B cell (primary cell): Measurements from ENCODE around the gene YJU2. TPM values are rescaled to one million over a fixed set of nuclear protein-coding genes. Genes with fewer than 3 reads are reported as not detected.

ENCODE experiments used
- ATAC-seq: fragments of 200-7000 bp; cut with Tn5 transposase; one replicate; pipeline ENCODE4 v1.10.0; 2021; ENCODE audit warnings: low read depth, mild to moderate bottlenecking, moderate number of reproducible peaks, moderate library complexity
- CTCF ChIA-PET: fragments of 350-600 bp; sonication (Branson Sonifier 250); formaldehyde crosslinking; loops from one replicate; lab custom pipeline; 2021; ENCODE audit warnings: antibody characterized with exemption, inconsistent platforms; lab: Charles Lee
- POLR2A ChIA-PET: fragments of 350-600 bp; sonication (Branson Sonifier 250); formaldehyde crosslinking; loops from one replicate; lab custom pipeline; 2021; ENCODE audit warnings: antibody characterized with exemption; lab: Charles Lee
- DNase-seq: peaks from one replicate; pipeline ENCODE4 v3.0.0; 2013
- H2AFZ ChIP-seq: 2 replicates; pipeline ENCODE4 v1.6.1; 2012; ENCODE audit warnings: mild to moderate bottlenecking, low read depth, low read length; ENCODE audit not compliant: insufficient read depth, poor library complexity, severe bottlenecking
- H3K27ac ChIP-seq, 2 donors: 1 replicate in 1 of 2; 2 replicates in 1 of 2; pipeline ENCODE4 v1.5.1; 2012 to 2013; ENCODE audit warnings: low read length in 2 of 2, mild to moderate bottlenecking in 2 of 2, moderate library complexity in 1 of 2
- H3K27me3 ChIP-seq, 4 experiments: fragments of 200-600 bp in 1 of 4; sonication (generic) in 1 of 4; replicated peaks in 1 of 4; 1 replicate in 2 of 4; 2 replicates in 2 of 4; pipeline versions ENCODE4 v1.6.1 to v1.7.0; 2013 to 2016; ENCODE audit warnings: low read length in 3 of 4, mild to moderate bottlenecking in 2 of 4, mixed read lengths in 1 of 4, moderate library complexity in 1 of 4; ENCODE audit not compliant: insufficient read depth in 4 of 4, control insufficient read depth in 3 of 4; ENCODE audit errors: control extremely low read depth in 1 of 4
- H3K36me3 ChIP-seq, 2 experiments: replicated peaks in 1 of 2; 1 replicate in 1 of 2; 2 replicates in 1 of 2; pipeline versions ENCODE4 v1.6.1 to v1.7.1; 2013; ENCODE audit warnings: low read length in 1 of 2; ENCODE audit not compliant: insufficient read depth in 2 of 2, control insufficient read depth in 1 of 2; ENCODE audit errors: control extremely low read depth in 1 of 2, extremely low read depth in 1 of 2
- H3K4me1 ChIP-seq, 2 donors: fragments of 200-600 bp in 1 of 2; sonication (generic) in 1 of 2; 1 replicate in 1 of 2; 2 replicates in 1 of 2; pipeline versions ENCODE4 v1.5.1 to v1.6.1; 2013 to 2017; ENCODE audit warnings: low read length in 2 of 2; ENCODE audit not compliant: control insufficient read depth in 2 of 2, insufficient read depth in 2 of 2
- H3K4me2 ChIP-seq: replicated peaks from 2 replicates; pipeline ENCODE3; 2012; ENCODE audit warnings: mild to moderate bottlenecking, low read depth, low read length; ENCODE audit not compliant: poor library complexity, severe bottlenecking
- H3K4me3 ChIP-seq, 5 experiments: fragments of 200-600 bp in 1 of 5; sonication (generic) in 1 of 5; 1 replicate in 3 of 5; 2 replicates in 2 of 5; pipeline versions ENCODE4 v1.5.1 to v1.7.0; 2011 to 2016; ENCODE audit warnings: low read length in 4 of 5, mild to moderate bottlenecking in 4 of 5, low read depth in 2 of 5, control low read depth in 1 of 5, moderate library complexity in 1 of 5; ENCODE audit not compliant: insufficient read depth in 1 of 5; ENCODE audit errors: control extremely low read depth in 1 of 5, extremely low read depth in 1 of 5
- H3K79me2 ChIP-seq: fragments of 200-600 bp; sonication (generic); one replicate; pipeline ENCODE4 v1.6.0; 2016; ENCODE audit warnings: low read length; ENCODE audit not compliant: control insufficient read depth, insufficient read depth
- H3K9ac ChIP-seq: fragments of 200-600 bp; sonication (generic); 2 replicates; pipeline ENCODE4 v1.6.1; 2017; ENCODE audit warnings: mild to moderate bottlenecking, low read length, moderate library complexity
- H3K9me3 ChIP-seq, 3 donors: one replicate each; pipeline versions ENCODE4 v1.6.1 to v1.7.1; 2013; ENCODE audit warnings: low read length in 2 of 3; ENCODE audit not compliant: control insufficient read depth in 2 of 3, insufficient read depth in 1 of 3; ENCODE audit errors: control extremely low read depth in 1 of 3
- H4K20me1 ChIP-seq: 2 replicates; pipeline ENCODE4 v1.6.0; 2012; ENCODE audit warnings: mild to moderate bottlenecking, low read length; ENCODE audit not compliant: insufficient read depth, control insufficient read depth, poor library complexity, severe bottlenecking
- H3K27ac Mint-ChIP-seq: one replicate; pipeline ENCODE4 v1.8.0; 2021; ENCODE audit warnings: mixed read lengths
- H3K27me3 Mint-ChIP-seq: one replicate; pipeline ENCODE4 v1.8.0; 2021; ENCODE audit warnings: mixed read lengths
- H3K4me1 Mint-ChIP-seq: one replicate; pipeline ENCODE4 v1.8.0; 2021; ENCODE audit warnings: mixed read lengths
- H3K4me3 Mint-ChIP-seq: one replicate; pipeline ENCODE4 v1.8.0; 2021; ENCODE audit warnings: mixed read lengths
- H3K9me3 Mint-ChIP-seq: one replicate; pipeline ENCODE4 v1.8.0; 2022; ENCODE audit warnings: mixed read lengths; ENCODE audit not compliant: insufficient read depth
- EZH2 ChIP-seq: IDR thresholded peaks from 2 replicates; pipeline ENCODE4 v1.6.1; 2012; ENCODE audit warnings: borderline replicate concordance, low read depth, mild to moderate bottlenecking, moderate library complexity, low read length; ENCODE audit not compliant: insufficient read depth, poor library complexity, severe bottlenecking
- WGBS: methylation state at CpG from one replicate; pipeline ENCODE4 v1.1.5; 2013; ENCODE audit warnings: missing lambda C conversion rate; ENCODE audit not compliant: insufficient coverage; 5-methylcytosine and 5-hydroxymethylcytosine counted together
- intact Hi-C: fragments of 100-400 bp; cut with micrococcal nuclease; formaldehyde crosslinking; loops from one replicate; pipeline ENCODE4 v1.10.0; 2022
- polyA plus RNA-seq: library from polyadenylated mRNA; depleted of rRNA; stranded (reverse); fragments of >200 nt; gene quantifications from 2 replicates; pipeline ENCODE4 v1.2.3, GENCODE V29; 2012
- total RNA-seq, 2 donors: library from RNA; stranded (reverse); fragments of 120-200 nt in 1 of 2; gene quantifications; 1 replicate in 1 of 2; 2 replicates in 1 of 2; pipeline versions ENCODE4 v1.2.3 to v1.2.4, GENCODE V29; 2013 to 2022
- TF ChIP-seq, protein P1 (sequence below): fragments of 200-600 bp; IDR thresholded peaks from one replicate; pipeline ENCODE4 v1.8.0; 2022; ENCODE audit warnings: antibody characterized with exemption, mild to moderate bottlenecking

The YJU2 gene
- total and polyA plus RNA-seq, 2 donors (not counting 1 experiment from before 2014, with no cell fraction given) = 40.3 to 45.7 TPM

DNA sequence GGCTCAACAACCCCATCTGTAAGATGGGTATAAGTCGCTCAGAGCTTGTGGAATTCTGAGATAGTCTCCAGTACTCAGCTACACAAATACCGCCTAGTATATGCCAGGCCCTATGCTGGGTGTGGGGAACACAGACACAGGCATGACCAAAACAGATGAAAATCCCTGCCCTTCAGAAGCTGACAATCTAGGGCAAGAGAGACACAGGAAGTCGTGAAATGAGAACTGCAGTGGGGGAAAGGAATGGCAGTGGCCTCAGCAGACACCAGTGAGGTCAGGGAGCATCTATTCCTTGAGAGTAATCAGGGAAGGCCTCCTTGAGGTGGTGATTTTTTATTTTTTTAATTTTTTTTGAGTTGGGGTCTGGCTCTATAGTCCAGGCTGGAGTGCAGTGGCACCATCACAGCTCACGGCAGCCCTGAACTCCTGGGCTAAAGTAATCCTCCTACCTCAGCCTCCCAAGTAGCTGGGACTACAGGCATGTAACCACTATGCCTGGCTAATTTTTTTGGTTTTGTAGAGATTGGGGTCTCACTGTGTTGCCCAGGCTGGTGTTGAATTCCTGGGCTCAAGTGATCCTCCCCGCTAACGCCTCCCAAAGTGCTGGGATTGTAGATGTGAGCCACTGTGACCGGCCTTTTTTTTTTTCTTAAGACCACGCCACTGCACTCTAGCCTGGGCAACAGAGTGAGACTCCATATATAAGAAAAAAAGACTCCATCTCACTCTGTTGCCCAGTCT, 52.1 kb downstream of the YJU2 start:
- no peaks in the 10 kb centered on the region for H3K9me3 Mint-ChIP-seq
- Histone ChIP-seq H3K4me1 (no peaks in the 10 kb centered on the region), H3K36me3 (no peaks in the 10 kb centered on the region), H2AFZ (no peak overlapping the region), H3K79me2 (no peaks in the 10 kb centered on the region), H3K4me2 (no peak overlapping the region), H3K4me3 (no peak overlapping the region), H3K9me3 (no peaks in the 10 kb centered on the region), H3K27me3 (peaks cover 0 to 12% (median 0%) of the 10 kb centered on the region in 4 experiments), H3K27ac (no peak overlapping the region), H4K20me1 (no peaks in the 10 kb centered on the region), H3K9ac (no peak overlapping the region)
- 93% methylated on average over 5 of the region's 8 CpGs for WGBS
- H3K27ac Mint-ChIP-seq = no peak overlapping the region
- no peak for ATAC-seq
- H3K4me1 Mint-ChIP-seq = peaks cover under 1% of the 10 kb centered on the region
- ChIA-PET POLR2A (no interaction called here), CTCF (no interaction called here)
- DNase-seq = no peak
- intact Hi-C loops = no loop called here
- H3K27me3 Mint-ChIP-seq = peaks cover 11% of the 10 kb centered on the region
- TF ChIP-seq EZH2 = no peak
- TF ChIP-seq, protein P1, sequence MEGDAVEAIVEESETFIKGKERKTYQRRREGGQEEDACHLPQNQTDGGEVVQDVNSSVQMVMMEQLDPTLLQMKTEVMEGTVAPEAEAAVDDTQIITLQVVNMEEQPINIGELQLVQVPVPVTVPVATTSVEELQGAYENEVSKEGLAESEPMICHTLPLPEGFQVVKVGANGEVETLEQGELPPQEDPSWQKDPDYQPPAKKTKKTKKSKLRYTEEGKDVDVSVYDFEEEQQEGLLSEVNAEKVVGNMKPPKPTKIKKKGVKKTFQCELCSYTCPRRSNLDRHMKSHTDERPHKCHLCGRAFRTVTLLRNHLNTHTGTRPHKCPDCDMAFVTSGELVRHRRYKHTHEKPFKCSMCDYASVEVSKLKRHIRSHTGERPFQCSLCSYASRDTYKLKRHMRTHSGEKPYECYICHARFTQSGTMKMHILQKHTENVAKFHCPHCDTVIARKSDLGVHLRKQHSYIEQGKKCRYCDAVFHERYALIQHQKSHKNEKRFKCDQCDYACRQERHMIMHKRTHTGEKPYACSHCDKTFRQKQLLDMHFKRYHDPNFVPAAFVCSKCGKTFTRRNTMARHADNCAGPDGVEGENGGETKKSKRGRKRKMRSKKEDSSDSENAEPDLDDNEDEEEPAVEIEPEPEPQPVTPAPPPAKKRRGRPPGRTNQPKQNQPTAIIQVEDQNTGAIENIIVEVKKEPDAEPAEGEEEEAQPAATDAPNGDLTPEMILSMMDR = no peak
- H3K4me3 Mint-ChIP-seq = no peak overlapping the region

DNA sequence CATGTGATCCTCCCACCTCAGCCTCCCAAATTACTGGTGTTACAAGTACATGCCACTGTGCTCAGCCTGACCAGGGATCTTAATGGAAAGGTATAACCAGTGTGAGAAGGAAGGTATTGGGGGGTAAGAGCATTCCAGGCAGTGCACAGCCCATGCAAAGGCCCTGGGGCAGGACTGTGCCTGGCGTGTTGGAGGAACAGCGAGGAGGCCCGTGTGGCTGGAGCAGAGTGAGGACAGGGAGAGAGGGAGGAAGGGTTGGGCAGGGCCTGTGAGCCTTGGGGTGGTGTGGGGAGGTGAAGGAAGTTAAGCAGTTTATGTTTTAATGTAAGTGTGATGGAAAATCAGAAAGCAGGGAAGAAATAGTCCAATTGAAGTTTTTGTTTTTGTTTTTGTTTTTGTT, 53.7 kb downstream of the YJU2 start:
- Mint-ChIP-seq H3K27me3 (peaks cover 11% of the 10 kb centered on the region), H3K27ac (no peak overlapping the region), H3K9me3 (no peaks in the 10 kb centered on the region), H3K4me3 (no peak overlapping the region), H3K4me1 (peaks cover 7% of the 10 kb centered on the region)
- ChIA-PET POLR2A (no interaction called here), CTCF (no interaction called here)
- Histone ChIP-seq H3K4me3 (no peak overlapping the region), H3K4me2 (no peak overlapping the region), H3K27me3 (peaks cover 0 to 15% (median 0%) of the 10 kb centered on the region in 4 experiments), H2AFZ (no peak overlapping the region), H3K9me3 (no peaks in the 10 kb centered on the region), H3K36me3 (no peaks in the 10 kb centered on the region), H3K4me1 (peaks cover 4% of the 10 kb centered on the region in 2 donors), H3K79me2 (no peaks in the 10 kb centered on the region), H3K9ac (no peak overlapping the region), H4K20me1 (no peaks in the 10 kb centered on the region), H3K27ac (no peak overlapping the region)
- TF ChIP-seq EZH2 = no peak
- TF ChIP-seq, protein P1 = no peak
- no peak for ATAC-seq
- intact Hi-C loops = no loop called here
- WGBS = 83% methylated on average over 3 of the region's 3 CpGs
- DNase-seq = no peak
